ENCODE results near the gene CCR4.

CCR4 gene

GRCh38 chr3:32913790-32914446 is 37.5 kb upstream of the CCR4 start (continued):
- no peak for TF ChIP-seq ZNF292 (tag by site-specific recombination; IDR thresholded peaks at IDR 0.05; ENCODE audit: borderline replicate concordance, low read depth)
- no peak for TF ChIP-seq ZNF404 (tag by site-specific recombination; IDR thresholded peaks at IDR 0.05)
- no peak for TF ChIP-seq ZNF777 (tag by site-specific recombination; IDR thresholded peaks at IDR 0.05; ENCODE audit: borderline replicate concordance)
- TF ChIP-seq ZNF157 (tag by site-specific recombination; IDR thresholded peaks at IDR 0.05) = no peak
- TF ChIP-seq FEZF1 (tag by site-specific recombination; IDR thresholded peaks at IDR 0.05) = no peak
- no peak for TF ChIP-seq ELK4 (IDR thresholded peaks at IDR 0.05; ENCODE audit: borderline replicate concordance, low read depth, low read length)
- no peak for TF ChIP-seq ZNF544 (tag by site-specific recombination; IDR thresholded peaks at IDR 0.05)
- TF ChIP-seq ZNF19 (tag by site-specific recombination; IDR thresholded peaks at IDR 0.05; ENCODE audit: low read depth) = no peak
- TF ChIP-seq HOXA7 (CRISPR knock-in tag; IDR thresholded peaks at IDR 0.05; ENCODE audit: borderline replicate concordance) = no peak
- no peak for TF ChIP-seq ZNF416 (tag by site-specific recombination; IDR thresholded peaks at IDR 0.05)

DNA sequence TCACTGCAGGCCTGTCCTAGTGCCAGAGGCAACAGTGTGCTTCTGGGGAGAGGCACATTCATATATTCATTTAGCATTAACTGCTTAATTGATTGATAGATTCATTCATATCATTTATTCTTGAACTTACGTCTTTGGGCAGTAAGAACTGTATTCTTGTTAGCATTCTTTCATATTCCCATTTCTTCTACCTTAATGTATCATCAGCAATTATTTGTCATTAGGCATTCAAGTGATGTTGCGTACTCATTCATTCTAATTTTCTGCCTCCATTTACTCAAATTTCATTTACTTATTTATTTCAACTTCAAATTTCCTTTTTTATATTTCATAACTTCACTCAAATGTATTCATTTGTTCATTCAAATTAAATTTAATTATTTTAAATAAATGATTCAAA is 31.5 kb upstream of the CCR4 start:
- no peaks in the 10 kb centered on the region for H3K4me1 ChIP-seq (ENCODE audit: control insufficient read depth, insufficient read depth, low read length)
- no peaks in the 10 kb centered on the region for H3K36me3 ChIP-seq (ENCODE audit: control insufficient read depth in 2 of 2, insufficient read depth in 1 of 2, low read length in 2 of 2)
- no peak overlapping the region for H3K4me3 ChIP-seq (ENCODE audit: low read depth, low read length)
- CTCF ChIA-PET = no interaction called here
- POLR2A ChIA-PET = no interaction called here
- no peak overlapping the region for H3K27ac ChIP-seq (ENCODE audit: extremely low read depth, low read depth, low read length)
- no peaks in the 10 kb centered on the region for H3K9me3 ChIP-seq (ENCODE audit: control insufficient read depth, insufficient read depth, low read depth, low read length)
- TF ChIP-seq ZIC2 (tag by site-specific recombination; IDR thresholded peaks at IDR 0.05) = no peak
- no peak for TF ChIP-seq ZNF214 (tag by site-specific recombination; IDR thresholded peaks at IDR 0.05; ENCODE audit: borderline replicate concordance)
- no peak for TF ChIP-seq ZNF48 (tag by site-specific recombination; IDR thresholded peaks at IDR 0.05)
- no peak for TF ChIP-seq ZNF610 (tag by site-specific recombination; IDR thresholded peaks at IDR 0.05; ENCODE audit: borderline replicate concordance)
- TF ChIP-seq ZNF776 (tag by site-specific recombination; IDR thresholded peaks at IDR 0.05; ENCODE audit: borderline replicate concordance) = no peak
- no peak for TF ChIP-seq SETDB1 (IDR thresholded peaks at IDR 0.05; ENCODE audit: insufficient read length, low read length)
- no peak for TF ChIP-seq GLI2 (tag by site-specific recombination; IDR thresholded peaks at IDR 0.05; ENCODE audit: borderline replicate concordance, low read depth)
- TF ChIP-seq ZBTB44 (tag by site-specific recombination; IDR thresholded peaks at IDR 0.05) = no peak
- TF ChIP-seq ZSCAN16 (tag by site-specific recombination; IDR thresholded peaks at IDR 0.05) = no peak
- TF ChIP-seq MYNN (tag by site-specific recombination; IDR thresholded peaks at IDR 0.05; ENCODE audit: borderline replicate concordance) = no peak
- TF ChIP-seq ZNF292 (tag by site-specific recombination; IDR thresholded peaks at IDR 0.05; ENCODE audit: borderline replicate concordance, low read depth) = no peak

- H3K36me3 ChIP-seq (ENCODE audit: control insufficient read depth in 2 of 2, insufficient read depth in 1 of 2, low read length in 2 of 2) = no peaks in the 10 kb centered on the region
- ChIA-PET CTCF (no interaction called here), POLR2A (no interaction called here)
- H3K9me3 ChIP-seq (ENCODE audit: control insufficient read depth, insufficient read depth, low read depth, low read length) = no peaks in the 10 kb centered on the region
- no peak overlapping the region for H3K4me3 ChIP-seq (ENCODE audit: low read depth, low read length)
- no peak overlapping the region for H3K27ac ChIP-seq (ENCODE audit: extremely low read depth, low read depth, low read length)
- H3K4me1 ChIP-seq (ENCODE audit: control insufficient read depth, insufficient read depth, low read length) = no peaks in the 10 kb centered on the region
- TF ChIP-seq, protein P1, sequence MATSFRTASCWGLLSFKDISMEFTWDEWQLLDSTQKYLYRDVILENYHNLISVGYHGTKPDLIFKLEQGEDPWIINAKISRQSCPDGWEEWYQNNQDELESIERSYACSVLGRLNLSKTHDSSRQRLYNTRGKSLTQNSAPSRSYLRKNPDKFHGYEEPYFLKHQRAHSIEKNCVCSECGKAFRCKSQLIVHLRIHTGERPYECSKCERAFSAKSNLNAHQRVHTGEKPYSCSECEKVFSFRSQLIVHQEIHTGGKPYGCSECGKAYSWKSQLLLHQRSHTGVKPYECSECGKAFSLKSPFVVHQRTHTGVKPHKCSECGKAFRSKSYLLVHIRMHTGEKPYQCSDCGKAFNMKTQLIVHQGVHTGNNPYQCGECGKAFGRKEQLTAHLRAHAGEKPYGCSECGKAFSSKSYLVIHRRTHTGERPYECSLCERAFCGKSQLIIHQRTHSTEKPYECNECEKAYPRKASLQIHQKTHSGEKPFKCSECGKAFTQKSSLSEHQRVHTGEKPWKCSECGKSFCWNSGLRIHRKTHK (tag by site-specific recombination; IDR thresholded peaks at IDR 0.05) = no peak
- TF ChIP-seq ZNF169 (tag by site-specific recombination; IDR thresholded peaks at IDR 0.05) (no peak), ZBTB21 (tag by site-specific recombination; IDR thresholded peaks at IDR 0.05) (no peak), ZNF654 (tag by site-specific recombination; IDR thresholded peaks at IDR 0.05; ENCODE audit: low read depth) (no peak), KLF10 (tag by site-specific recombination; IDR thresholded peaks at IDR 0.05) (no peak), ZBTB48 (tag by site-specific recombination; IDR thresholded peaks at IDR 0.05) (no peak), ZNF274 (IDR thresholded peaks at IDR 0.05; ENCODE audit: low read length) (no peak), ZNF274 (tag by site-specific recombination; IDR thresholded peaks at IDR 0.05; ENCODE audit: borderline replicate concordance) (no peak), TCF7L2 (IDR thresholded peaks at IDR 0.05; ENCODE audit: borderline replicate concordance, low read depth, low read length) (no peak), ZNF221 (tag by site-specific recombination; IDR thresholded peaks at IDR 0.05; ENCODE audit: borderline replicate concordance) (no peak), ZNF521 (tag by site-specific recombination; IDR thresholded peaks at IDR 0.05) (no peak), ZNF202 (tag by site-specific recombination; IDR thresholded peaks at IDR 0.05; ENCODE audit: borderline replicate concordance) (no peak), SP7 (tag by site-specific recombination; IDR thresholded peaks at IDR 0.05) (no peak)
These were observed 29.4 kb upstream of the CCR4 start for GRCh38 chr3:32922078-32922477.
